Measurements from ENCODE around the gene CFAP57. TPM values are rescaled to one million over a fixed set of nuclear protein-coding genes. Genes with fewer than 3 reads are reported as not detected.
A peak's percentile ranks its signal among the peaks of the same experiment; 100 is the strongest.

Gene CFAP57
- total and polyA plus RNA-seq, 9 of the 15 experiments (the other 6 are each of a cell fraction or from before 2014, with no cell fraction given): 0.04 to 0.22 (median 0.07) TPM; not detected in 3

DNA sequence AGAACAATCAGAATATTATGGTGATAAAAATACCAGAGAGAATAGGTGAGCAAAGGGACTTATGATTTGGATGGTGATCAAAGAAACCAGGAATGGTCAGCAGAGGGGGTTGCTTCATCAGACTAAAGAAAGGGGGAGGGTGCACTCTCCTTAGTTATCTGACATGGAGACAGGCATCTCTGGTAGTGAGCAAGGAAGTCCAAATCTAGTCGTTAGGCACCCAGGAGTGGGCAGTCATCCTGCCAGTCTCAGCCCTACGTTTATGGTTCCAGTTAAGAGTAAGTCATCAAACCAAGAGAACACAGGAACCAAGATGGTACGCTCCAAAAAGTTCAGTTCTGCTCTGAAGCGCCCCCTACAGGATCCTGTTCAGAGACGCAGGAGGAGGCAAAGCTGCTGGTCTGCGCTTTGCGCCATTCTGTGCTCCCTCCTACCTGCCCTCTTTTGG lies 28.7 kb upstream of the CFAP57 start (continued):
- TF ChIP-seq ZFP1 (CRISPR knock-in tag; IDR thresholded peaks at IDR 0.05) (no peak), NCOA2 (IDR thresholded peaks at IDR 0.05; ENCODE audit: partially characterized antibody in 2 of 2) (no peak), GATA2 (CRISPR knock-in tag; IDR thresholded peaks at IDR 0.05) (no peak), MEIS2 (IDR thresholded peaks at IDR 0.05; ENCODE audit: partially characterized antibody) (no peak), ZNF133 (CRISPR knock-in tag; IDR thresholded peaks at IDR 0.05) (no peak), ZNF174 (CRISPR knock-in tag; IDR thresholded peaks at IDR 0.05) (no peak), ZNF316 (IDR thresholded peaks at IDR 0.05) (no peak), FOXK2 (conservative IDR thresholded peaks at IDR 0.05 in 1 of 2, IDR thresholded peaks at IDR 0.05 in 1 of 2; ENCODE audit: low read depth in 2 of 2) (peak in 1 of 2 experiments; percentile 99; a peak in 2 of 4 replicates), XRCC5 (IDR thresholded peaks at IDR 0.05; ENCODE audit: low read depth, low read length) (peak; percentile 77; the same call in 1 of the 2 replicates), BHLHE40 (IDR thresholded peaks at IDR 0.05; ENCODE audit: low read length) (peak; percentile 87), KLF16 (IDR thresholded peaks at IDR 0.05) (peak; percentile 39; the same call in 1 of the 2 replicates), TRIM24 (IDR thresholded peaks at IDR 0.05) (0 out of 4 replicates have a peak, but pooled peaks of 1 of the 2 experiments have one; percentile 21), TAF15 (IDR thresholded peaks at IDR 0.05; ENCODE audit: low read depth, low read length) (no peak), ZNF263 (CRISPR knock-in tag; IDR thresholded peaks at IDR 0.05; ENCODE audit: borderline replicate concordance) (peak; percentile 26; the same call in 1 of the 2 replicates), MTA3 (IDR thresholded peaks at IDR 0.05; ENCODE audit: borderline replicate concordance) (peak; percentile 71; the same call in 1 of the 2 replicates), ZNF143 (CRISPR knock-in tag; IDR thresholded peaks at IDR 0.05) (no peak), ZNF445 (CRISPR knock-in tag; IDR thresholded peaks at IDR 0.05; ENCODE audit: low read depth) (no peak), SMARCC2 (IDR thresholded peaks at IDR 0.05; ENCODE audit: low read depth) (no peak), MCM5 (IDR thresholded peaks at IDR 0.05; ENCODE audit: low read depth) (no peak), KAT8 (IDR thresholded peaks at IDR 0.05; ENCODE audit: low read depth) (no peak)
- TF ChIP-seq, protein P1, sequence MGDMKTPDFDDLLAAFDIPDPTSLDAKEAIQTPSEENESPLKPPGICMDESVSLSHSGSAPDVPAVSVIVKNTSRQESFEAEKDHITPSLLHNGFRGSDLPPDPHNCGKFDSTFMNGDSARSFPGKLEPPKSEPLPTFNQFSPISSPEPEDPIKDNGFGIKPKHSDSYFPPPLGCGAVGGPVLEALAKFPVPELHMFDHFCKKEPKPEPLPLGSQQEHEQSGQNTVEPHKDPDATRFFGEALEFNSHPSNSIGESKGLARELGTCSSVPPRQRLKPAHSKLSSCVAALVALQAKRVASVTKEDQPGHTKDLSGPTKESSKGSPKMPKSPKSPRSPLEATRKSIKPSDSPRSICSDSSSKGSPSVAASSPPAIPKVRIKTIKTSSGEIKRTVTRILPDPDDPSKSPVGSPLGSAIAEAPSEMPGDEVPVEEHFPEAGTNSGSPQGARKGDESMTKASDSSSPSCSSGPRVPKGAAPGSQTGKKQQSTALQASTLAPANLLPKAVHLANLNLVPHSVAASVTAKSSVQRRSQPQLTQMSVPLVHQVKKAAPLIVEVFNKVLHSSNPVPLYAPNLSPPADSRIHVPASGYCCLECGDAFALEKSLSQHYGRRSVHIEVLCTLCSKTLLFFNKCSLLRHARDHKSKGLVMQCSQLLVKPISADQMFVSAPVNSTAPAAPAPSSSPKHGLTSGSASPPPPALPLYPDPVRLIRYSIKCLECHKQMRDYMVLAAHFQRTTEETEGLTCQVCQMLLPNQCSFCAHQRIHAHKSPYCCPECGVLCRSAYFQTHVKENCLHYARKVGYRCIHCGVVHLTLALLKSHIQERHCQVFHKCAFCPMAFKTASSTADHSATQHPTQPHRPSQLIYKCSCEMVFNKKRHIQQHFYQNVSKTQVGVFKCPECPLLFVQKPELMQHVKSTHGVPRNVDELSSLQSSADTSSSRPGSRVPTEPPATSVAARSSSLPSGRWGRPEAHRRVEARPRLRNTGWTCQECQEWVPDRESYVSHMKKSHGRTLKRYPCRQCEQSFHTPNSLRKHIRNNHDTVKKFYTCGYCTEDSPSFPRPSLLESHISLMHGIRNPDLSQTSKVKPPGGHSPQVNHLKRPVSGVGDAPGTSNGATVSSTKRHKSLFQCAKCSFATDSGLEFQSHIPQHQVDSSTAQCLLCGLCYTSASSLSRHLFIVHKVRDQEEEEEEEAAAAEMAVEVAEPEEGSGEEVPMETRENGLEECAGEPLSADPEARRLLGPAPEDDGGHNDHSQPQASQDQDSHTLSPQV (IDR thresholded peaks at IDR 0.05): no peak
- TF ChIP-seq, protein P2, sequence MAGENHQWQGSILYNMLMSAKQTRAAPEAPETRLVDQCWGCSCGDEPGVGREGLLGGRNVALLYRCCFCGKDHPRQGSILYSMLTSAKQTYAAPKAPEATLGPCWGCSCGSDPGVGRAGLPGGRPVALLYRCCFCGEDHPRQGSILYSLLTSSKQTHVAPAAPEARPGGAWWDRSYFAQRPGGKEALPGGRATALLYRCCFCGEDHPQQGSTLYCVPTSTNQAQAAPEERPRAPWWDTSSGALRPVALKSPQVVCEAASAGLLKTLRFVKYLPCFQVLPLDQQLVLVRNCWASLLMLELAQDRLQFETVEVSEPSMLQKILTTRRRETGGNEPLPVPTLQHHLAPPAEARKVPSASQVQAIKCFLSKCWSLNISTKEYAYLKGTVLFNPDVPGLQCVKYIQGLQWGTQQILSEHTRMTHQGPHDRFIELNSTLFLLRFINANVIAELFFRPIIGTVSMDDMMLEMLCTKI (IDR thresholded peaks at IDR 0.05; ENCODE audit: partially characterized antibody): no peak
- TF ChIP-seq, protein P3, sequence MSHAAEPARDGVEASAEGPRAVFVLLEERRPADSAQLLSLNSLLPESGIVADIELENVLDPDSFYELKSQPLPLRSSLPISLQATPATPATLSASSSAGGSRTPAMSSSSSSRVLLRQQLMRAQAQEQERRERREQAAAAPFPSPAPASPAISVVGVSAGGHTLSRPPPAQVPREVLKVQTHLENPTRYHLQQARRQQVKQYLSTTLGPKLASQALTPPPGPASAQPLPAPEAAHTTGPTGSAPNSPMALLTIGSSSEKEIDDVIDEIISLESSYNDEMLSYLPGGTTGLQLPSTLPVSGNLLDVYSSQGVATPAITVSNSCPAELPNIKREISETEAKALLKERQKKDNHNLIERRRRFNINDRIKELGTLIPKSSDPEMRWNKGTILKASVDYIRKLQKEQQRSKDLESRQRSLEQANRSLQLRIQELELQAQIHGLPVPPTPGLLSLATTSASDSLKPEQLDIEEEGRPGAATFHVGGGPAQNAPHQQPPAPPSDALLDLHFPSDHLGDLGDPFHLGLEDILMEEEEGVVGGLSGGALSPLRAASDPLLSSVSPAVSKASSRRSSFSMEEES (CRISPR knock-in tag; IDR thresholded peaks at IDR 0.05): no peak

All from K562 (cell line).